IPS-18c (cell line): ENCODE results near the gene CFAP65.
A peak's percentile ranks its signal among the peaks of the same experiment; 100 is the strongest.

Source experiments
- H3K4me3 ChIP-seq: 2 replicates; pipeline ENCODE4 v1.7.0; 2013; ENCODE audit warnings: low read depth, mild to moderate bottlenecking, low read length, moderate library complexity; ENCODE audit not compliant: insufficient read depth
- H3K9me3 ChIP-seq: one replicate; pipeline ENCODE4 v1.6.1; 2013; ENCODE audit warnings: mild to moderate bottlenecking, low read length, moderate library complexity; ENCODE audit not compliant: control insufficient read depth, insufficient read depth

Gene CFAP65, protein sequence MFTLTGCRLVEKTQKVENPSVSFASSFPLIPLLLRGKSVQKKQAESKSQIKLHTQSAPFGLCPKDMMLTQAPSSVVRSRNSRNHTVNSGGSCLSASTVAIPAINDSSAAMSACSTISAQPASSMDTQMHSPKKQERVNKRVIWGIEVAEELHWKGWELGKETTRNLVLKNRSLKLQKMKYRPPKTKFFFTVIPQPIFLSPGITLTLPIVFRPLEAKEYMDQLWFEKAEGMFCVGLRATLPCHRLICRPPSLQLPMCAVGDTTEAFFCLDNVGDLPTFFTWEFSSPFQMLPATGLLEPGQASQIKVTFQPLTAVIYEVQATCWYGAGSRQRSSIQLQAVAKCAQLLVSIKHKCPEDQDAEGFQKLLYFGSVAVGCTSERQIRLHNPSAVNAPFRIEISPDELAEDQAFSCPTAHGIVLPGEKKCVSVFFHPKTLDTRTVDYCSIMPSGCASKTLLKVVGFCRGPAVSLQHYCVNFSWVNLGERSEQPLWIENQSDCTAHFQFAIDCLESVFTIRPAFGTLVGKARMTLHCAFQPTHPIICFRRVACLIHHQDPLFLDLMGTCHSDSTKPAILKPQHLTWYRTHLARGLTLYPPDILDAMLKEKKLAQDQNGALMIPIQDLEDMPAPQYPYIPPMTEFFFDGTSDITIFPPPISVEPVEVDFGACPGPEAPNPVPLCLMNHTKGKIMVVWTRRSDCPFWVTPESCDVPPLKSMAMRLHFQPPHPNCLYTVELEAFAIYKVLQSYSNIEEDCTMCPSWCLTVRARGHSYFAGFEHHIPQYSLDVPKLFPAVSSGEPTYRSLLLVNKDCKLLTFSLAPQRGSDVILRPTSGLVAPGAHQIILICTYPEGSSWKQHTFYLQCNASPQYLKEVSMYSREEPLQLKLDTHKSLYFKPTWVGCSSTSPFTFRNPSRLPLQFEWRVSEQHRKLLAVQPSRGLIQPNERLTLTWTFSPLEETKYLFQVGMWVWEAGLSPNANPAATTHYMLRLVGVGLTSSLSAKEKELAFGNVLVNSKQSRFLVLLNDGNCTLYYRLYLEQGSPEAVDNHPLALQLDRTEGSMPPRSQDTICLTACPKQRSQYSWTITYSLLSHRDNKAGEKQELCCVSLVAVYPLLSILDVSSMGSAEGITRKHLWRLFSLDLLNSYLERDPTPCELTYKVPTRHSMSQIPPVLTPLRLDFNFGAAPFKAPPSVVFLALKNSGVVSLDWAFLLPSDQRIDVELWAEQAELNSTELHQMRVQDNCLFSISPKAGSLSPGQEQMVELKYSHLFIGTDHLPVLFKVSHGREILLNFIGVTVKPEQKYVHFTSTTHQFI (N-terminal part only)

DNA sequence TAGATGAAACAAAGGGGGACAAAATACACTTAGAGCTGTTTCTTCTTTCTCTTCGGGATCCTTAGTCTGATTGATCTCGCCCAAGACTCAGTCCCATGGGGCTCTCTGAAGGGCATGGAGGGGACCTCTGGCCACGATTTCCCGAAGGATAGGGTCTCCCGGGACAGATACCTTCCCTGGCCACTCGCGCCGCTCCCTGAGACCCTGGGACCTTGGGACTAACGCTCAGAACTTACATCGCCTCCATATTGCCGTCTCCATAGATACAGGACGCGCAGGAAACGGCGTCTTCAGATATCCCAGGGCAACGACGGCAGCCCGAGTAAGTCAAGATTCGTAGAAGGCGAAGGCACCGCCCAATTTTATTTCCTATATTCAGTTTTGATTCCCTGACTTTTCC, at the start of gene CFAP65:
CFAP65 (minus strand) TSS at position 265 of the 400 bp plus-strand sequence. CDS start 2,468 bp downstream, outside the sequence.
- Histone ChIP-seq H3K4me3 (peak within 1 kb of the TSS; percentile 46), H3K9me3 (no peaks in the 10 kb centered on the region)

DNA sequence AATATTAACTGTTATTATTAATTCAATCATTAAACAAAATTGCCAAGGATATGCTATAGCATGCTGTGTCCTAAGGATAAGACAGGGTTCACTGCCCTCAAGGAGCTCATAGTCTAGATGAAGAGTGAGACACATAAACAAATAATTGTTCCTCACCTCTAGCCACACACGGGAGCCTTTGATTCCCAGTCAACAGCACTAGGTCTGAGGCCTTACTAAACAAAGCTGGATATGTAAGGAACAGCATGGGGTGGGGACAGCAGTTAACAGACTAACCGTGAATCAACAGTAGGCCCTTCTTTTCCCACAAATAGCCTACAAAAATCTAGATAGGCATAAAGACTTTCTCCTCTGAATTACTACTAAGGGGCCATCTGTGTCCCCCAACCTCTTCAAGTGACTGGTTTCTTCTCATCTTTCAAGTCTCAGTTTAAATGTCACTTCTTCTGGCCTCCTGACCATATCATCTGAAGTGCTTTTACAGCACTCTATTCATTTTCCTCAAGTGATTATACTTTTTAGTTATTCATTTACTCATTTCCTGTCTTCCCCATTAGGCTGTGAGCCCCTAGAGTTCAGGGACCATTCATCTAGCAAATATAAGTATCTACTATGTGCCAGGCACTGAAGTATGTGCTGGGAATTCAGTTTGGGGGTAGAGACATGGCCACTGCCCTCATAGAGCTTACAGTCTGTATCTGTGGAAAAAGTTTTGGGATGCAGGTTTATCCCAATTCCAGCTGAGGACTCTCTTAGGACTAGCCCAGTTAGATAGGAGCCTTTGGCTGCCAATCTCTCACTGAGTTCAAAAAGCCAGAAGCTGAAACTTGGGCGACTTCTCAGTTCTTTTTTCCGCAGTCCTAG, 49.4 kb upstream of the CFAP65 start:
- Histone ChIP-seq H3K4me3 (no peak overlapping the region), H3K9me3 (no peaks in the 10 kb centered on the region)

DNA sequence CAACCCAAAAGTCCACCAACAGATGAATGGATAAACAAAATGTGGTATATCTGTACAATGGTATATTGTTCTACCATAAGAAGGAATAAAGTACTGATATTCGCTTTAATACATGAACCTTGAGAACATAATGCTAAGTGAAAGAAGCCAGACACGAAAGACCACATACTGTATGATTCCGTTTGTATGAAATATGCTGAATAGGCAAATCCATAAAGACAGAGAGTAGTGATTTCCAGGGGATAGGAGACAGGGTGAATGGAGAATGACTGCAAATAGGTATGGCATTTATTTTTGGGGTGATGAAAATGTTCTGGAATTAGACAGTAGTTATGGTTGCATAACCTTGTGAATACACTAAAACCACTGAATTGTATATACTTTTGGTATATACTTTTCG, 48.0 kb upstream of the CFAP65 start:
- H3K9me3 ChIP-seq = no peaks in the 10 kb centered on the region
- H3K4me3 ChIP-seq = no peak overlapping the region

DNA sequence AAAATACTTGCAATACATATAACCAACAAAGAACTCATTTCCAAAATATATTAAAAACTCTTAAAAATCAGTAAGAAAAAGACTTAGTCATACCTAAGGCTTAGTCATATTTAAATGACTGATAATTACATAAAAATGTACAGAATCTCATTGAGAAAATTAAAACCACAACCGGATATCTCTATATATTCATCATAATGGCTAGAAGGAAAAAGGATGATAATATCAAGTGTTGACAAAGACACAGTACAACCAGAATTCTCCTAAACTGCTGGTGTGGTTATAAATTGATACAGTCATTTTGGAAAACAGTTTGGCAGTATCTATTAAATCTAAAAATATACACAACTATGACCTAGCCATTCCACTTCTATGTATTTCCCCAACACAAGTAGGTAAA, 46.5 kb upstream of the CFAP65 start:
- H3K4me3 ChIP-seq = no peak overlapping the region

DNA sequence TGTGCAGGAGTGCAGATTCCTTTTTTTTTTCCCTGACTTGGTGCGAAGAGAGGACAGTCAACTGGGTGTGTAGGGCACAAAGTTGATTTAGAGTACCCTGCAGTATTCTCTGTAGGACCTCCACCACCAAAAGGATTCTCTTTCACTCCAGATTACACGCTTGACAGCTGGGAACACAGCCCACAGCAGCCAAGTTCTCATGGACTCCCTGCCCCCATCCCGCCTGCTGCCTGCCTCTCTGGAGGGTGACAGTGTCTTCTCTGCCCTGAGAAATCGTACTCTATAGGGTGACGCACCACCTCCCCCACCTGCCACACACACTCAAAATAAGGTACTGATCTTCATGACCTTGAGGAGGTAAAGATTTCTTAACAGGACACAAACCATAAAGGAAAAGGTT, 46.0 kb upstream of the CFAP65 start:
- no peak overlapping the region for H3K4me3 ChIP-seq

More for the DNA sequence above, 46.5 kb upstream of the CFAP65 start:
- H3K9me3 ChIP-seq = no peaks in the 10 kb centered on the region

DNA sequence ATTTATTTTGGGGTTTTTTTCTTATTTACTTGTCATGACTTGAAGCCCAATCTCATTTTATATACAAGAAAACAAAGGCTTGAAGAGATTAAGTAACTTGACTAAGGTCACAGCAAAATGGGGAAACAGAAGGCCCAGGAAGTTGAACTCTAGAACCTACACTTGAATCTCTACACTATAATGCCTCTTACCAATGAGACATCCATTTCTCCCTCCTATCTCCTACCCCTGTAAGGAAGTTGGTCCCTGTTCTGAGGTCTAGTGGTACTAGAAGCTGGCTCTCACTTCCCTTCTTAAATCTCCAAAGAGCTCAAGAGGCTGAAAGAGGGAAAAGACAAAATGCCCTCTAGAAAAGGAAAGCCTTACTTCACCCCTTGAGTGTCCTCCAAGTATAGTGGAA, 44.9 kb upstream of the CFAP65 start:
- H3K4me3 ChIP-seq = no peak overlapping the region

More for the DNA sequence above, 46.0 kb upstream of the CFAP65 start:
- no peaks in the 10 kb centered on the region for H3K9me3 ChIP-seq

DNA sequence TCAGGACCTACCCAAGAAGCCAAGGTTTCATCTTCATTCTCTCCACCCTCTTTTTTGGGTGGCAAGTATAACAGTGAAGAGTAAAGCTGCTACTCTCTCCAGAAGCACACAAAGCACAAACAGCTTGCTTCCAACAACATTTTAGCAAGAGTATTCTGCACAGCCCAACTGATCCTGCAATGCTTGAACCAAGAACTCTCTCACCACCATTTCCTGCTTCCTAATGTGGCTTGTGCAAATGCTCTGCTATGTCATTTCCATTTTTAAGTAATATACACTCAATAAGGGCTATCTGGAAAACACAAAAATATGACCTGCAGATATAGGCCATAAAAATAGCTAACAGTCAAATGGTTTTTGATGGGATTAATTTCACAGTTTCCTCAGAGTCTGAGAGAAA, 43.5 kb upstream of the CFAP65 start:
- Histone ChIP-seq H3K9me3 (no peaks in the 10 kb centered on the region), H3K4me3 (no peak overlapping the region)

More for the DNA sequence above, 44.9 kb upstream of the CFAP65 start:
- no peaks in the 10 kb centered on the region for H3K9me3 ChIP-seq

GRCh38 chr2:219082332-219082958, 41.1 kb upstream of the CFAP65 start:
- Histone ChIP-seq H3K4me3 (no peak overlapping the region), H3K9me3 (no peaks in the 10 kb centered on the region)

DNA sequence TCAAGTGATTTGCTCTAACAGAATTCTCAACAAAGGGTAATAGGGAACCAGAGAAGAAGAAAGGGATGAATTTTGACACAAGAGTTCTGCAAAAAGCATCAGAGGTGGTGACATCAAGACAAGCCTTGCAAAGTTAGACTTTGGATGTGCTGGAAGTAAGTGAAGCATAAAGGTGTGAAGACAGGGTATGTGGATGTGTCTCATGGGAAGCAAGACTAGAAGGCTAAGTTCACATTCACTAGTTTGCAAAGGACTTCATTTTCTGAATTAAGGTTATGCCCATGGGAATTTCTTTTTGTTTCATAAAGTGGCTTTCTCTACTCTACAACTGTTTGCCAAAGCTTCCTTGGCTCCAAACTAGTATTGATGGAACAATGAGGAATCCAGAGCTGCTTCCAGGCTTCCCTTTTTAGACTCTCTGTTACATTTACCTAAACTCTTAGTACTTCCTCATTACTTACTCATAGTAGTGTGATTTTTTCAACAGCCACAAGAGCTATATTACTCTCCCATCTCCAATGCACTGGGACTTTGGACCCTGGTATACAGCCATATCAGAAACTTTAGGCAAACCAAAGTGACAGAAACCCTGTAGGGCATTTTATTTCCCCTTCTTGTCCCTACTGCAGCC, 40.5 kb upstream of the CFAP65 start:
- Histone ChIP-seq H3K4me3 (no peak overlapping the region), H3K9me3 (no peaks in the 10 kb centered on the region)

GRCh38 chr2:219081096-219081495, 39.8 kb upstream of the CFAP65 start:
- Histone ChIP-seq H3K4me3 (no peak overlapping the region), H3K9me3 (no peaks in the 10 kb centered on the region)

DNA sequence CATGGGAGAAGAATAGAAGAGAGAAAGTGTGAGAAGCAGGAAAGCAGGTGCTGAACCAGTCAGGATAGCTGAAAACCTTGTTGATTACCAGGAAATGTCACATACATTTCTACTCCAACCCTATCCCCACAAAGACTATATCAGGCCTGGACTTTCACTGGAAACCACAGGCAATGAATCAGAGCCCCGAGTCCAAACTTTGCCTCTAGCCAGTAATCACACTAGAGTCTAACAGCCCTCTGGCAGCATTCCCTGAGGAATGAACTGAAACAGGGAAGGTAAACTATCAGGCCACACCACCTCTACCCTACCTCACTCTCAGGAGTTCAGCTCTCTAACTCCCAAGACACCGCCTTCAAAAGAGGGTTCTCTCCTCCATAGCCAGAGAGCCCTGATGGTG, 38.1 kb upstream of the CFAP65 start:
- no peaks in the 10 kb centered on the region for H3K9me3 ChIP-seq
- H3K4me3 ChIP-seq = no peak overlapping the region

DNA sequence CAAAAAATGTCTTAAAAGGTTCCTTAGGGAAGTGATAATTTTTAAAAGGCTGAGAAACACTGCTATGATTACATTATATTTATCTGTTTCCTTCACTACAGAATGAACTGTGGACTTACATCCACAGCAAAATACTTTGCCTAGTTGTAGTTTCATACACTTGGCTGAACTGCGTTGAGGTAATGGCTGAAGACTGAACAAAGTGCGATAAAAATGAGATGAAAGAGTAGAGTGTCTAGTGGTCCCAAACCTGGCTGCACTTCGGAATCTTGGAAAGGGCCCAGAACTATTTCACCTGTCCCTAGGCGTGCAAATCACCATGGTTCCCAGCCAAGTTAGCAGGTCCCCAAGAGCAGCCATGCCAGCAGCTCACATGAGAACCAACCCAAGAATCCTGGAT, 37.6 kb upstream of the CFAP65 start:
- H3K9me3 ChIP-seq = no peaks in the 10 kb centered on the region
- H3K4me3 ChIP-seq = no peak overlapping the region

DNA sequence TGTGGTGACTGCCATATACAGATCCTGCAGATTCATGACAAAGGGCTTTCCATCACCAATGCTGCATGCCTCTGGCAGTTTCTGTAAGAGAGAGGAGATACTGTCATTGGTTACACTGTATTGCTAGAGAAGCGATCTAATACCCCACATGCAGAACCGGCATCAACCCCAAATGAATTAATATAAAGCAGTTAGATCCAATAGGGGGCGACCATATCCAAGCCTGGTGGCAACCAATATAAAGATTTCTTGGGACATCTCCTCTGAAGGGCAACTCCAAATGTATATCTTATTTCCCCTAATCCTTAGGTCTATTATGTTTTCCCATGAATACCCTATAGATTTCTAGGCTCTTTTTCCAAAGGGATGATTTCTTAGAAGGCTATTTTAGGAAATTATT, 36.8 kb upstream of the CFAP65 start:
- Histone ChIP-seq H3K9me3 (no peaks in the 10 kb centered on the region), H3K4me3 (no peak overlapping the region)

DNA sequence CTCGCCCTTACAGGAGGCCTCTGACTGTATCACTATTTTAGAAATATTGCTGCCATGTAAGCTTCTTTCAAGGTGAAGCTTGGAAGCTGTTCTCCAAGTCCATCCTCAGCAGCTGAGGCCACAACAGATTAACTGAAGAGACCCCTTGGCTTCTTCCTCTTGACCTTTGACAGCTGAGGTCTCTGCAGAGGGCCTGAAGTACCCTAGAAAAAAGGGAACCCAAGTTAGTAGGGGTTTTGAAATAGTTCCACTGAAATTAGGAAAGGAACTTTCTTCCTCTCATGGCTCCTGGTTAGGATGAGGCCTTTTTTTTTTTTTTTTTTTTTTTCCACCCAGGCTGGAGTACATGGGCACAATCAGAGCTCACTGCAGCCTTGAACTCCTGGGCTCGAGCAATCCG, 34.9 kb upstream of the CFAP65 start:
- Histone ChIP-seq H3K9me3 (no peaks in the 10 kb centered on the region), H3K4me3 (no peak overlapping the region)

- H3K4me3 ChIP-seq = 0 out of 2 replicates have a peak overlapping the region, but pooled peaks have one; percentile 10
- H3K9me3 ChIP-seq = no peaks in the 10 kb centered on the region
These were observed 32.3 kb upstream of the CFAP65 start for GRCh38 chr2:219073413-219074129.
